ENCODE results near the gene CIAPIN1.

Gene CIAPIN1

DNA sequence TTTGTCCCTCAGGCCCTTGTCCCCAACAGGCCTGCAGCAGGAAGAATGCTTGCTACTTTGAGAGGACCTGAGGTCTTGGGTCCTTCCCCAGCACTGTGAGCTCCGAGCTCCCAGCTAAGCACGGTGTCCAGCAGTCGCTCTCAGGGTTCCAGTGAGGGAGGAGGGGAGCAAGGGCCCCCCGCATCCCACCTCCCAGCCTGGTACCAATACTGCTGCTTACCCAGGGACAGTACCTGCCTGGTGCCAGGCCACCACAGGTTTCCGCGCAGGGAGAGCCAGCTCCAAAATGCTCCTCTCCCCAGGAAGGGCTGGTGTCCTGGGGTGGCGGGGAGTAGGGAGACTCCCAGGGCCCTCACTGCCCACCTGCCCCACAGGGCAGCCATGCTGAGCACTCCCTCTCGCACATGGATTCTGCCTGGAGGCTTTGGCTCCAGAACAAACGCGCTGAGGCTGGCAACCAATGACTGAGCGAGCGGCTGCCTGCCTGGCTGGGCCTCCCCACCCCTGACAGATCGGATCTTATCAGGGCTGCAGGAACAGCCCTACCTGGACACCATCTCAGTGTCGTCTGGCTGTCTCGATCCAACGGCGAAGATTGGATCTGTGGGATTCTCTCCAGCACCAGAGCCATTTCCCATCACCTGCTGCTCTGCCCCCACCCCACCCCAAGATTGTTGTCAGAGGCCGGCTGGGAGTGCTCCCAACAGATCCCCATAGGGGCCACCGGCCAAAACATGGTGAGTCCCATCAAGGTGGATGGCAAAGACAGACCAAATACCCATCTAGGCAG, 36.7 kb upstream of the CIAPIN1 start:
- FAIRE-seq (no peak), DNase-seq (ENCODE audit: insufficient read length, low spot score) (no peak)
- TF ChIP-seq POU2F2 (IDR thresholded peaks at IDR 0.05; ENCODE audit: low read depth, low read length) (no peak), PAX5 (IDR thresholded peaks at IDR 0.05; ENCODE audit: insufficient read depth, low read length, severe bottlenecking) (no peak), POLR2AphosphoS5 (IDR thresholded peaks at IDR 0.05; ENCODE audit: low read depth, low read length) (no peak), POLR2A (IDR thresholded peaks at IDR 0.05; ENCODE audit: low read depth, low read length) (no peak), TAF1 (IDR thresholded peaks at IDR 0.05; ENCODE audit: low read depth, low read length) (no peak), SPI1 (IDR thresholded peaks at IDR 0.05; ENCODE audit: low read depth, low read length) (no peak)

GRCh38 chr16:57482845-57483545, 35.8 kb upstream of the CIAPIN1 start:
- no peak for FAIRE-seq
- TF ChIP-seq TAF1 (IDR thresholded peaks at IDR 0.05; ENCODE audit: low read depth, low read length) (no peak), POLR2AphosphoS5 (IDR thresholded peaks at IDR 0.05; ENCODE audit: low read depth, low read length) (no peak)
- no peak for DNase-seq (ENCODE audit: insufficient read length, low spot score)

DNA sequence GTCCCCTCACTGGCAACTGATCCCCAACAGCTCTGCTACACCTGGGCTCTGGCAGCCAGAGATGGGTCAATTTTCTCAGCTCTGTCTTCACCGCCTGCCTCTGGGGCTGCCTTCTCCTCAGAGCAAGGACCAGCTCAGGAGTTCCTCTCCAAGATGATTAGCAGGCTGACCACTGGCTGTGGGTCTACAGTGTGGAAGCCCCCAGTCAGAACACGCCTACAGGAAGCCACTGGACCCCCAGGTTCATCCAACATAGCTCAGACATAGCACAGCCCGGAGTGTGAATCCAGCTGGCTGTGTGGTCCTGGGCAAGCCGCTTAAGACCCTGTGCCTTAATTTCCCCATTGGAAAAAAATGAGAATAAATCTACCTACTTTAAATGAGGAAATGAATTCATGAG, 34.2 kb upstream of the CIAPIN1 start:
- FAIRE-seq (no peak), DNase-seq (ENCODE audit: insufficient read length, low spot score) (no peak)
- no peak for TF ChIP-seq POU2F2 (IDR thresholded peaks at IDR 0.05; ENCODE audit: low read depth, low read length)
- TF ChIP-seq PAX5 (IDR thresholded peaks at IDR 0.05; ENCODE audit: insufficient read depth, low read length, severe bottlenecking), result no peak

- no peak for DNase-seq (ENCODE audit: insufficient read length, low spot score)
- TF ChIP-seq TAF1 (IDR thresholded peaks at IDR 0.05; ENCODE audit: low read depth, low read length), result no peak
- TF ChIP-seq SPI1 (IDR thresholded peaks at IDR 0.05; ENCODE audit: low read depth, low read length), result no peak
- no peak for TF ChIP-seq PAX5 (IDR thresholded peaks at IDR 0.05; ENCODE audit: insufficient read depth, low read length, severe bottlenecking)
- no peak for TF ChIP-seq POU2F2 (IDR thresholded peaks at IDR 0.05; ENCODE audit: low read depth, low read length)
- FAIRE-seq, result no peak
Measured at GRCh38 chr16:57480754-57481230, 33.6 kb upstream of the CIAPIN1 start.

DNA sequence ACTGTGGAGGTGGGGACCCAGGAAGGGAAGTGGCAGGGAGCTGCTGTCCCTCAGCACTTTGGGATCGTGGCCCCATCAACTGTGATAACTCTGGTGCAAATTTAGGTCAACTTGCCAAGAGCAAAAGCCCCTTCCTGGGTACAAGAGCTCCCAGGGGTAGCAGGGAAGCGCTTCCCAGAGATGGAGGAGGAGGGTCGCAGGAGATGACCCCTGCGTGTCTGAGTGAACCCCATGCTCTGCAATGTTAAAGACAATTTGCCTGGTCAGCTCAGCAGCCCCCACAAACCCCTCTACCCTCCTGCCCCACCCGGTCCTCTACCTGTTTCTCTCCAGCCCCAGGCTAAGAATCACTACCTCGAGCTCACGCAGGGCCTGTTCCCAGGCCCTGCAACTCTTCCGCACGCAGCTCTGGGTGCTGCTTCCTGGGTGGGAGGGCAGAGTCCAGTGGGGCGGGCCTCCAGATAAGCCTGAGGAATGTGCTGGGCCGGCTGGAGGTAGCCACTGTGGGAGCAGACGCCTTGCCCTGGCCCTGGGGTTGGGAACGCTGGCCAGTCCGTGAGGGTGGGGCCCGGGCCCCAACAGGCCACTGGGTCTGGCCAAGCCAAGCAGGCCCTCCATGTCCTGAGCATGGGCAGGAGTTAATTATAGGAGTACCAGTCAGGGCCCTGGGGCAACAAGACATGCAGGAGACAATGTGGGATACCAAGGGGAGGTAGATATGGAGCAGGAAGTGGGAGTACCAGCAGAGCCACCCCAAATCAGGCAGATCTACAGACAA, 33.0 kb upstream of the CIAPIN1 start:
- FAIRE-seq (no peak), DNase-seq (ENCODE audit: insufficient read length, low spot score) (no peak)
- no peak for TF ChIP-seq POLR2A (IDR thresholded peaks at IDR 0.05; ENCODE audit: low read depth, low read length)
- TF ChIP-seq PAX5 (IDR thresholded peaks at IDR 0.05; ENCODE audit: insufficient read depth, low read length, severe bottlenecking), result no peak
- TF ChIP-seq TAF1 (IDR thresholded peaks at IDR 0.05; ENCODE audit: low read depth, low read length), result no peak
- no peak for TF ChIP-seq SPI1 (IDR thresholded peaks at IDR 0.05; ENCODE audit: low read depth, low read length)
- TF ChIP-seq POLR2AphosphoS5 (IDR thresholded peaks at IDR 0.05; ENCODE audit: low read depth, low read length), result no peak
- TF ChIP-seq POU2F2 (IDR thresholded peaks at IDR 0.05; ENCODE audit: low read depth, low read length), result no peak

GRCh38 chr16:57479205-57479975, 32.2 kb upstream of the CIAPIN1 start:
- DNase-seq (ENCODE audit: insufficient read length, low spot score) (no peak), FAIRE-seq (no peak)
- no peak for TF ChIP-seq TAF1 (IDR thresholded peaks at IDR 0.05; ENCODE audit: low read depth, low read length)
- TF ChIP-seq POU2F2 (IDR thresholded peaks at IDR 0.05; ENCODE audit: low read depth, low read length), result no peak
- no peak for TF ChIP-seq POLR2AphosphoS5 (IDR thresholded peaks at IDR 0.05; ENCODE audit: low read depth, low read length)
- TF ChIP-seq SPI1 (IDR thresholded peaks at IDR 0.05; ENCODE audit: low read depth, low read length), result no peak
- TF ChIP-seq PAX5 (IDR thresholded peaks at IDR 0.05; ENCODE audit: insufficient read depth, low read length, severe bottlenecking), result no peak
- no peak for TF ChIP-seq POLR2A (IDR thresholded peaks at IDR 0.05; ENCODE audit: low read depth, low read length)

DNA sequence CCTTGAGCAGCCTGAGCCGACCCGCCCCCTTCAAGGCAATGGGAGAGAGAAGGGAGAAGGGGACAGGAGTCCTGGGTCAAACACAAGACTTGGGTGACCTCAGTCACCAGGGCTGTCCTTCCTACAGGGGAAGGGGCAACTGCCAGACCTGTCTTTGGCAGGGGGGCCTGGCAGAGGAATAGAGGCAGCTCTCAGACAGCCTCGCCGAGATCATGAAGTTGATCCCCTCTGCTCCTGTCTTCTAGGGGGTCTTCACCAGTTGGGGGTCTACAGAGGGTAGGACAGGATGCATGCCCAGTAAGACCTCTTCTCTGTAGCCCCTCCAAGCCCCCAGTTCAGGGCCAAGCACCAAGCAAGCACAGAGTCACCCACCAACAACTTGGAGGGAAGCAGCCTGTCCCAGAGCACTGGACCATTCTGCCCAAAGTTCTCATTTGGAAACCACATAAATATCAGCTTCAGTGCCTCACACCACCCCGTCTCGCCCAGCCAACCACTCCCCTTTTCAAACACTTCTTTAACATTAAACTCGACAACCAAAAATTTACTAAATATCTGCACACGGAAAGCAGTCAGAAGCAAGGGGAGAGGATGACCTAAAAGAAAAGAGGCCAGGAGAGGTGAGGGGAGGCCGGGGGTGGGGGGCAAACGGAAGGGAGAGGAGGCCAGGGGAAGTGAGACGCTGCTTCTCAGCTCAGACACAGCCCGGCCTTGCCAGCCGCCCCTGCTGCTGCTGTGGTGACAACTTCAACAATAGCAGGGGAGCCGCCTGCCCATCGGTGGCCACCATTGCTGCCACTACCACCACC, 31.4 kb upstream of the CIAPIN1 start:
- no peak for DNase-seq (ENCODE audit: insufficient read length, low spot score)
- peak; percentile 66 for FAIRE-seq
- TF ChIP-seq PAX5 (IDR thresholded peaks at IDR 0.05; ENCODE audit: insufficient read depth, low read length, severe bottlenecking) (no peak), POU2F2 (IDR thresholded peaks at IDR 0.05; ENCODE audit: low read depth, low read length) (no peak), SPI1 (IDR thresholded peaks at IDR 0.05; ENCODE audit: low read depth, low read length) (no peak), TAF1 (IDR thresholded peaks at IDR 0.05; ENCODE audit: low read depth, low read length) (no peak), POLR2AphosphoS5 (IDR thresholded peaks at IDR 0.05; ENCODE audit: low read depth, low read length) (no peak), POLR2A (IDR thresholded peaks at IDR 0.05; ENCODE audit: low read depth, low read length) (no peak)

GRCh38 chr16:57477531-57478202, 30.5 kb upstream of the CIAPIN1 start:
- no peak for TF ChIP-seq SPI1 (IDR thresholded peaks at IDR 0.05; ENCODE audit: low read depth, low read length)
- TF ChIP-seq TAF1 (IDR thresholded peaks at IDR 0.05; ENCODE audit: low read depth, low read length), result no peak
- TF ChIP-seq POLR2A (IDR thresholded peaks at IDR 0.05; ENCODE audit: low read depth, low read length), result no peak
- TF ChIP-seq POLR2AphosphoS5 (IDR thresholded peaks at IDR 0.05; ENCODE audit: low read depth, low read length), result no peak
- TF ChIP-seq POU2F2 (IDR thresholded peaks at IDR 0.05; ENCODE audit: low read depth, low read length), result no peak
- TF ChIP-seq PAX5 (IDR thresholded peaks at IDR 0.05; ENCODE audit: insufficient read depth, low read length, severe bottlenecking), result no peak
- DNase-seq (ENCODE audit: insufficient read length, low spot score) (no peak), FAIRE-seq (no peak)
